Stimulated activated CD4-positive, alpha-beta T cell treated with anti-CD3 and anti-CD28 coated beads, Interleukin-2, amount 100 ng/mL, for 4 hours (primary cell): Measurements from ENCODE around the gene DISC1.
"Not testable (repeated sequence)": the region's sequence is repeated elsewhere in the genome, so short reads cannot be mapped to it uniquely, and the experiment has no call there.

ENCODE experiments used
- DNase-seq: peaks from one replicate; pipeline ENCODE4 v3.0.0-alpha.2; 2020; ENCODE audit warnings: low read depth

Gene DISC1

DNA sequence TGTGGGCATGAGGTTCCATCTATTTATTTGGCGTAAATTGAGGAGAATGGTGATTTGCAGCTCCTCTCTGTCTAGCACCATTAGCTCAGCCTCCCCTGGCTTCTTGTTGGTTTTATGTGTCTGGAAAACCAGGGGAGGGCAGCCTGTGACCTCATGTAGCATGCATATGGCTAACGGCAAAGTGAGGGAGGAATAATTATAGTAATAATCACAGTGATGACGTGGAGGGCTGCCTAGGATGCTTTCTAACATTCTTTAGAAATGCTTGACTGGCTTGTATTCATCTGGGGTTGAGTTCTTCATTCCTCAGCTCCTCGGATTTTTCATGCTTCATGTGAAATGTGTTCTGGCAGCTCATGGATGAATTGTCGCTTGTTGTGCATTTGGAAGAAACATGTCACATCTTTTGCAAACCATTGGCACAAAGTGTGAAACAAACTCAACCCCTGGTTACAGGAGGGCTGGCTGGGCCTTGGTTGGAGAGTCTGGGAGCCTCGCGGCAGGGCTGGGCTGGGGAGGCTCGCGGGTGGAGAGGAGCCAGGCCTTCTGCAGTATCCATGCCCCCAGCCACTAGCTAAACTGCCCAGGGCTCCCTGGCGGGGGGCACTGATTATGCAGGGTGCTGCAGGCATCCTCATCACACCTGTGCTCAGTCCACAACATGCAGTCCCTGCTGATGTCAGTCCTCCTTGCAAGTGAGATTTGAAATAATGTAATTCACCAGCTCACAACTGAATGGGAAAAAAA, 149.6 kb downstream of the DISC1 start:
- no peak for DNase-seq

DNA sequence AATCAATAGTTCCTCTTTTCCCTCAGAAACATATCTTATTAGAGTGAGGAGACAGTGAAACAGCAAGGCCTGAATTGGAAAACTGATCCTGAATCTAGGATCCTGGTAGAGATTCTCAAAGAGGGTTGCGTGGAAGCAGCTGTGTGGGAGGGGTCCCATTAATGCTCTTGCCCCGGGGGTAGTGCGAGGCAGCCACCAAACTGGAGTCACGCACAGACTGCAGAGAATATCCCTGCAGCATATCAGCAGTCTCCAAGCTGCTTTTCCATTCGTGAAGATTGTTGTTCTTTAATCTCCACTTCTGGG, 150.1 kb downstream of the DISC1 start:
- DNase-seq: no peak

DNA sequence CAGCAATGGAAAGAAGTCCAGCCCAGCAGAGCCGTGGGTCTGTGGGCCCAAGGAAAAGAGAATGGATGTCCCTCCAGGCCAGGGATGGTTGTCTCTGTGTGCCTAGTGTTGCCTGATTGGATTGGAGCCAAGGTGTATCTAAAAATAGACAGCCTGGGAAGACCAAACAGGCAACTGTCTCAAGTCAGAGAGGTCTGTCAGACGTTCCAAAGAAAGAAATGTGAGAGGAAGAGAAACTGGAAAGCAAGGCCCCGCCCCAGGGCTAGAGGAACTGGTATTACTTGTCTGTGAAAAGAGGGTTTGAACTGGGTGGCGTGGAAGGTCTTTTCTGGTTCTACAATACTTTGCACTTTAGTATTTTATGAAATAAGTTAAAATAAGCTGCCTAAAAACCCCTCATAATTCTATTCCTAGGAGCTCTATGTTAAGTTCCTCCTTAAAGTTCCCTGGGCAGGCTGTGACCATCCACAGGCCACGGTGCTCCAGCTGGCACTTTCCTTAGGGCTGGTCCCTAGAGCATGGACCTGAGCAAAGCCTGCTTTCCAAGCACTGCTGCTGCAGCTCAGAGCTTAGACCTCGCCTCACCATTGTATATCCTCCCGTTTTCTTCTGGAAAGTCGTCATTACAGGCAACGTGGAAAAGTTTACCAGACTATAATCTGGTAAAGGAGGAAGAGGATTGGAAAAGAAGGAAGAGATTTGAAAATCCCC, 151.6 kb downstream of the DISC1 start:
- DNase-seq: no peak

DNA sequence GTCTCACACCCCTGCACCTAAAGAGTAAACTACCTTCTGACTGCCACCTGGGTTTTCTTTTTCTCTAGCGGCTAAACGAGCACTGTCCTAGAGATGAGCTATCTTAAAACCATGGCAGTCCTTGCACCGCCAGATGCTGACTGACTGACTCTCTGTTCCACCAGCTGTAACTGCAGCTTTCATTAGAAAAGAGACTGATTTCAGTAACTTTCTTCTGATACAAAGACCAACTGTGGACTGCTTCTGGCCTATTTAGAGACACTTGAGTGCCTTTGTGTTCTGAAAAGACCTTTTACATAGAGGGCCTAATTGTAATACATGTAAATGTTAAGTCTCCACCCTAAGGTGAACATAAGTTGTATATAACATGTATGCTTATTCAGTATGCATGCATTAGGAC, 152.5 kb downstream of the DISC1 start:
- no peak for DNase-seq

DNA sequence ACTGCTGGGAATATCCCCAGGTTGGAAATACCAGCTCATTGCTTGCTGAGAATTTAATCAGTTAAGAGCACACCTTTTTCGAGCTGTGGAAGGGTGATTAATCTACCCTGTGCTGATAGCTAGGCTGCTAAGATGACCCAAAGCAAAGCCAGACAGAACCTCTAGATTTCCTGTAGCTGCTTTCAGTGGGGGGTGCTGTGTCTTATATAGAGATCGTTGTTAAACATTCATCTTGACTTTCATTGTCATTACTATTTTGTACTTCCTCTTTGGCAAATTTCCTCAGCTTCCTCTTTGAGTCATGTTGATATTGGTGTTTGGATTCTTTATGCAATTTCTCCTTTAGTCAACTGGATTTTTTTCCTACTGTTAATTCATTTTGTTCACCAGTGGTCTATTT, 155.3 kb downstream of the DISC1 start:
- no peak for DNase-seq

DNA sequence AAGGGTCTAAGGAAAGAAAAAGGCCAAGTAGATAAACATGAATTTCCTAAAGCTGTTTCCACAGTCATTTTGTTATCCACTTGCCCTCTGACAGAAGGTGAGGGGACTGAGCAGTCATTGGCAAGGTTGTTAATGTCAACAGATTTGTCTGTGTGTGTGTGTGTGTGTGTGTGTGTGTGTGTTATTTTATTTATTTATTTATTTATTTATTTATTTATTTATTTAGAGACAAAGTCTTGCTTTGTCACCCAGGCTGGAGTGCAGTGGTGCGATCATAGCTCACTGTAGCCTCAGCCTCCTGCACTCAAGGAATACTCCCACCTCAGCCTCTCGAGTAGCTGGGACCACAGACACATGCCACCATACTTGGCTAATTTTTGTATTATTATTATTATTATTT, 158.5 kb downstream of the DISC1 start:
- not testable (repeated sequence) for DNase-seq

DNA sequence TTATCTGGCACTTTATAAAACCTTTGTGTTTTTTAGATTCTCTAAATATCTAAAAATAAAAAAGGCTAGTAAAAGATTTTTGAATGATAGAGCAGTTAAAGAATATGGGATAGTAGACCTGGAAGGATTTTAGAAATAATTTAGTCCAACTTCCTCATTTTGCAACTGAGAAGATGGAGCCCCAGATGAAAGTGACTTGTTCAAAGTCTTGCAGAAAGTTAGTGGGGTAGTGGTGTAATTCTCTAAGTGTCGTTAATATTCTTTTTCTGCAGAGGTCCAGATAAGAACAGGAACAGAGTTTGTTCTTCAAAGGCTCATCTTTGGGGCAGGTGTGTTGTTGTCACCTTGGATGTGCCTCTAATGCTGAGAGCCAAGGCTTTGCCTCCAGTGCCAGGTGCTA, 159.5 kb downstream of the DISC1 start:
- no peak for DNase-seq

DNA sequence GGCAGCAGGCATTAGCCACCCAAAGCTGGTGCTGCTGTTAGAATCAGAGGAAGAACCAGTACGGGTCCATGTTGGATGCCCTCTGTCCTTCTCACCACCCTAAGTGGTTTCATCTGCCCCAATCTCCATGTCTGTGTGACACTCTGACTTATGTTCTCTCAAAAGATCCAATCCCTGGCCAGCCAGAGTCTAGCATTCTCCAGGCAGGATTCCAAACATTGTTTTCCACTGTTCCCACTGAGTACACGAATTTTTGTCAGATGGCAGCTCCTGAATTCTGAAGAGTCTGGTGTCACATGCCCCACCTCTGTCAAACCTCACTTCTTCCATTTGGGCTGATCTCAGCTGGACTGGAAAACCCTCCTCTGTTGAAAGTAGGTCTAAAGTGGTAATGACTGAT, 166.0 kb downstream of the DISC1 start:
- DNase-seq: no peak

DNA sequence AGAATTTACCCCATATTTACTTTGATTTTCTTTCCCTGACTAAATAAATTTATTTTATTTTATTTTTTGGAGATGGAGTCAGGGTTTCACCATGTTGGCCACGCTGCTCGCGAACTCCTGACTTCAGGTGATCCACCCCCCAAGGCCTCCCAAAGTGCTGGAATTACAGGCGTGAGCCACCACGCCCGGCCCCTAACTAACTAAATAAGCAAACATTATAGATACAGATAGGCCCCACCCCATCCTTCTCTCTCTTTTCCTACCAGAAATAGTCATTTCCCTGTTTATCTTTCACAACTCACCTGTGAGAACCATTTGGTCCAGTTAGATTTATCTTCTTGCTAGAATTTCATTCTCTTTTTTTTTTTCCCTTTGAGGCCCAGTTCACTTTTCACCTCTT, 167.3 kb downstream of the DISC1 start:
- no peak for DNase-seq

DNA sequence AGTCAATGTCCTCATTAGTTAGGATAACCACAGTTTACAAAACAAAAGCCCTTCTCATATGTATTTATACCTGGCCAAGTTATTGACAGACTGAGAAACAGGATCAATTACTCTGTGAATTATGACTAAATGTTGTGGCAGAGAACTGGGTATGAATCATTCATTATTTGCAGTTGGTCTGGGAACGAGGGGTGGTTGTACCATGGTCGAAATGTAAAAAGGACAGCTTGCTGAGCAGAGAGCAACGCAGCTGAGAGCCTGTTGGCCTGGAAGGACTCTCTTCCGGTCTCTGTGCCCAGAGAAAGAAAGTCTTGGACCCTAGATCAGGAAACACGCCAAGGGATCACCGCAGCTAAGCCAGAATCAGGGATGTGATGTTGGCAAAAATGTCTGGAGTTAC, 169.6 kb downstream of the DISC1 start:
- DNase-seq: no peak

DNA sequence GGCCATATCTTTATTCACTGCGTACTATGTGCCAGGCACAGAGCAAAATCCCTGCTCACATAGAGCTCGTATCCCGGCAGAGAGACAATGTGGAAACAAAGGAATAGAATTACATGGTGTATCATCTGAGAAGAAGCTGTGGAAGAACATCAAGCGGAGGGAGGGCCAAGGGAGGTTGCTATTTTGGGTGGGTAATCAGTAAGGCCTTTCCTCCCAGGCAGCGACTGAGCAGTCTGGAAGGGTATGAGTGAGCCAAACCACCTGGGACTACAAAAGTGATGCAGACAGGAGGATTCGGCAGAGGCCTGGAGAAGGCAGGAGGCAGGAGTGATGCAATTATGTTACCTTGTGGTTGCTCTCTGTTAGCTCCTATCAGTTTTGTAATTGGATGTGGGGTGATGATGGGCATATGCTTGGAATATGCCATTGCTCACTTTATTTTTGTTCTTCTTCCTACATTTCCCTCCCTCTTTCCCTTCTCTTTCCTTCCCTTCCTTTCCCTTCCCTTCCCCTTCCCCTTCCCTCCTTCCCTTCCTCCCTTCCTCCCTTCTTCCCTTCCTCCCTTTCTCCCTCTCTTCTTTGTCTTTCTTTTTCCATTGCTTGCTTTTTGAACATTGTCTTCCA, 172.9 kb downstream of the DISC1 start:
- no peak for DNase-seq

DNA sequence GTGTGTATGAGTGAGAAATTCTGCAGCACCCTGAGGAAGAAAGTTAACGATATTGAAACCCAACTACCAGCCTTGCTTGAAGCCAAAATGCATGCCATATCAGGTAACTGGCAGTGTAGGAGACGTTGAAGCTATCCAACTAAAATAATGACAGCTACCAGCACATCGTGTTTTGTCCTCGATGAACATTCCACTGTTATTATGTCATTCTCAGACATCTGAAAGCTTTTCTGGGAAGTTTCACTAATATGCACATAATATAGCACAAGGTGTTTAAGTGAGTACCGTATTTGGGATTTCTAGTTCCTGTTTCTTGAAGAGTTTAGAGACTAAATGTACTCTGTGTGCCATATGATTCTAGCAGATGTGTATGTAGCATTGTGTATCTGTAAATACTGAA, 173.5 kb downstream of the DISC1 start:
- no peak for DNase-seq

DNA sequence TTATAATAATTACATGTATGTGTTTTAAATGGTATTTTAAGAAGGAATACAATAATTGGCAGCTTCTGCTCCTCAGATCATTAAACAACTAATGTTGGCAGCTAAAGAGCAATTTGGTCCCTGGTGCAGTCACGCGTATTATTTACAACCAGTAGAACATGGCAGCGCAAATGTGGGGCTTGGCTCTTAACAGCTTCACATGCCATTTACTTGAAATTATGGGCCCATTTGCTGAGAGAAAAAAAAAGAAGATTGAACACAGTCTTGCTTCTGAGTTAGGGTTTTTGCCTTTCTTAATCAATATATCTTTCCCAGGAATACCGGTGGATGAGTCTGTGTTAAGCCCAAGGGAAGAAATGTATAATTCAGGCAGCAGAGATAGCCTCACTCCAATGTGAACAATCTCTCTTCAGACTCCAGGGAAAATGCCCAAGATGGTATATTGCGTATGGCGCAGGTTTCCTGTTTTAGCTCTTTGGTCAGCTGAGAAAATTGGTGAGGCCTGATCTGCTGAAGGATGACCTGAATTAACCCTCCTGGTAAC, 174.5 kb downstream of the DISC1 start:
- DNase-seq: no peak

DNA sequence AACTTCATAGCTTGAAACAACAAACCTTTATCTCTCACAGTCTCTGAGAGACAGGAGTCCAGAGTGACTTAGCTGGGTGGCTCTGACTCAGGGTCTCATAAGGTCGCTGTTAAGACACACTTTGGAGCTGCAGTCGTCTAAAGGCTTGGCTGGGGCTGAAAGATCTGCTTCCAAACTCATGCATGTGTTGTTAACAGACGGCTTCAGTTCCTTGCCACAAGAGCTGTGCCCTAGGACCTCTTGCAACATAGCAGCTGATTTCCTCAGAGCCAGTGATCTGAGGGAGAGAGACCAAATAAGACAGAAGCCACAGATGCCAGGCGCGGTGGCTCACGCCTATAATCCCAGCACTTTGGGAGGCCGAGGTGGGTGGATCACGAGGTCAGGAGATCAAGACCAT, 176.8 kb downstream of the DISC1 start:
- DNase-seq: no peak

DNA sequence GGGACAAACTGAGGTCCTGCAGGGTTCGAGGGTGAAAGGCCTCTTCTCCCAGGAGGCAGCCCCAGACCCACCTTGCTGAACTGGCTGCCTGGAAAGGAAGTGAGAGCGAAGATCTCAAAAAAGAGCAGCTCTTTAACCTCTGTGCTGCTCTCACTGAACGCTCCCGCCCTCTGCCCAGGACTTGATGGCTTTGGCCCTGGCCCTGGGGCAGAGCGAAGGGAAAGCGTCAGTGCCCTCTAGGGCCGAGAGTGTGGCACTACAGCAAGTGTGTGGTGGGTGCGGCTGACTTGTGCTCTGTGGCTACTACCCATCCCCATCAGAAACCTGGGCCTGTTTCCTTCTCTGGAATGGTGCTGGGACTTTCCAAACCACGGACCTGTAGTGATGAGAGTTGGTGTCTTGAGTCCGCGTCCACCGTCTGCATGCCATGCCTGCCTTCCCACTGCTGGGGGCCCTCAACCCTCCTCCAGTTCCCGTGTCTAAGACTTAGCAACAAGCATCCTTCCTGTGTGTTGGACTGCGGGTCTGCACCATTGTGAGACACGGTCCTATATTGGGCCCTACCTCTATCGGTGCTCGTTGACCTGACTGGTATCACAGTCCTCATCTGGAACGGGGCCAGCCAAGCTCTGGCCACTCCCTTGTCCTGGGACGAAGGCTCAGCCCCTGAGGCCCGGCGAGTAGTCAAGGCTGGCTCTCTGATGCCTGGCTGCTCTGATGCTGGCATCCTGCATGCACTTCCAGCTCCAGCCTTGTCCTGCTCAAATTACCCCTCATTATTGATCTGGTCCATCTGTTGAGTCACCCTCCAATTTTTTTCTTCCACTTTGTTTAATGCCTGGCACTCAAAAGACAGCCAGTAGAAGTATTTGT, 180.3 kb downstream of the DISC1 start:
- DNase-seq: no peak

DNA sequence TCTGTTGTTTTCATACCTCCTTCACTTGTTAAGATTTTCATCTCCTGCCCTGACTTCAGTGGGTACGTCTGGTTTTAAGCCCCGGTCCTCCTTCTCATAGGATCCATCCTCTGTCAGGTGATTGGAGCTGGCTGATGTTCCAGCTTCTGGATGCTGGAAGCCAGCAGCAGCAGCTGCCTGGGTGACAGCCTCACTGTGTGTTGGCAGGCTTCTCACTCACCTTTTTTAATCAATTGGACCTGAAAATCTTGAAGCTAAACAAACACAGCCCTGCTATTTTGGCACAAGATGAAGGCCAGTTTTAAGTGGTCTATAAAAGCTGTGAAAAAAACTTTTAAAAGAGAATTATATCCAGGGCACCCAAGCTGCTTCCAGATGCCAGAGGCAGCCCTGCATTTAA, 181.0 kb downstream of the DISC1 start:
- no peak for DNase-seq

DNA sequence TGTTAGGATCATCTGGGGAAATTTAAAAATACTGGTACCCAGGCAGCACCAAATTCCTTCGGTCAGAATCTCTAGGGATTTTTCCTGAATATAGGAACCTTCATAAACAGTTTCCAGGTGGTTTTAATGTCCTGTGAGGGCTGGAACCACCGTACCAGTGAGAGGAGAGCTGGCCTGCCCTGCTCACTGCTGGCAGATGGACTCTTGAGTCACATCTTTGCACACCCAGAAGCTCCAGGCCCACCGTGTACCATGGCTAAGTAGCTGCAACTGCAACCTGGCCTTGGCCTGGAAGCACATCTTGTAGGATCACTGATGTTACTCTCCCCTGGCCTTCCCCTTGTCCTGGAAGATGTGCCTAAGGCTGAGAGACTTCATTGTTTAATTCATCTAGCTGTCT, 181.5 kb downstream of the DISC1 start:
- no peak for DNase-seq

DNA sequence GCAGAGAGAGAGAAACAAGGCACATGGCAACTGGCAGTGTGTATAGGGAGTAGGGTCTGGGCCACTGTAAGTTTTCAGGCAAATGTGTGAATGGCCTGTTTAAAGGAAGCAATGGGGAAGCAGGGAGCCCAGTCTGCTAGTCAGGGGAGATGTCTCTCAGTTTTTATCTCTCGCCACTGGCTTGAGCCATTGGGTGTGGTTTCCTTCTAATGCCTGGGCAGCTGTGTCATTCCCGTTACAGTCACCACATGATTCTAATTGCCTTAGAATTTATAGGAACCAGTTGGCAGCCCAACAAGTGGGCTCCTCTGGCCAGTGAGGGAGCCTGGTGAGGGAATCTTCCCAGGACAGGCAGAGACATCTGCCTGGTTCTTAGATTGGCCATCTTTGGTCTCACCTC, 182.4 kb downstream of the DISC1 start:
- DNase-seq: no peak

DNA sequence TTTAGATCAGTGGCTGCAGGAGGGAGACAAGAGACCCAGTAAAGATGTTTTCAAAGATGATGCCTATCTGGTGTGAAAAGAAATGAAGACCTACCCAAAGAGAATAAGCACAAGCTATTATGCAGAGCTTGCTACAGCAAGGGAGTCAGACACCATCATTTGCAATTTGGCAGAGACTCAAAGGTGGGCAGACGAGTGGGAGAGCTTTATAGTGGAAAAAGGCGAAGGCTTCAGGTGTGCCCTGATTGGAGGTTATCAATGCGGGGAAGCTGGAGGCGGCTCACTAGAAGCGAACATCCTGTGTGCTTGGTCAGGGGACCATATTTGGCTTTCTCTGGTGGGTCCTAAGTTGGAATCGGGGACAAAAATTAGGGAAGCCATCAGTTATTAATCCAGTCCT, 183.8 kb downstream of the DISC1 start:
- no peak for DNase-seq

DNA sequence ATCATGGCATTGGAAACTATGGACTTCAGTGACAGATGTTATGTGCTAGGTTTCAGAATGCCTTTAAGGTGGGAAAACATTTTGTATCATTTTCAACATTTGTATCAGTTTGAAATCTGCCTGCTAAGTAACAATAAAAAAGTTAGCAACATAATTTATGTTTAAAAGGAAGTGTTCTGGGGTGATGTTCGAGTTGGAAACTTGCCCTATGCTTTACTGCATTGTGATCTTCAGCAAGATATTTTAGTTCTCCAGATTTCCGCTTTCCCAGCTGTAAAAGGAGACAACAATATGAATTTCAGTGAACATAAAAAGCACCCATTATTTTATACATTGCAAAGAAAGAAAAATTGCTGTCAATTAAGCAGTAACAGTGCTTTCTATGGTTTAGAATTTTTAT, 187.4 kb downstream of the DISC1 start:
- no peak for DNase-seq

DNA sequence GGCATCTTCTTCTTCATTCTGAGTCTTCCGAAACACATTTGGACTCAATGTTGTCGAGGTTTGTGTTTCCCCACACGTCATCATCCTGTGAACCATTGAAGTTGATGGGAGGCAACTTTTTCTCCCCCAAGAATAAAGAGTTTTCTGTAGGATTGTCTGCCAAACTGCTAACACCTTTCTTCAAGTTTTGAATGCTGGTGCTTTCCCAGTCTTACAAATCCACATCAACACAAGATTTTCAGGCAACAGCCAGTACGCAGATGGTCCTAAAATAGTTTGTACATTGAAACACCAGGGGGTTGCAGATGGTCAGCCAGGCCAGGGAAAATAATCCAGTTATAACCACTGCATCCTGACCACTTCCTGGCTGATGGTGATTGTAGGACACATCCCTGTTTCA, 187.9 kb downstream of the DISC1 start:
- DNase-seq: no peak

DNA sequence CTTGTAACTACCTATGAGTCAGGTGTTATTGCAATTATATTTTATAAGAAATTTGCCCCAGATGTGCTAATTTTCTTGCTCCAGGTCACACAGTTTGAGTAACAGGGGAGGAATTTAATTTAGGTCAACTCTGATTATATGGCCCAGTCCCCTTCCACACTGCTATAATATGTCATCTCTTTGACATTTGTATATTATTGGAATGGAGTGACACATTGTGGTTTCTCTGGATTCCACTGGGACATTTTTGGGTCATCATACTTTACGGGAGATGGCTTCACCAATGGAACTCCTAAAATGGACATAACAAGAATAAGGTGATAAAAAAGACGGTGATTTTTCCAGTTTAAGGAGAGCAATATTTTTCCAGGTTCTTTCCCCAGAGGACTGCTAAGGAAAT, 191.2 kb downstream of the DISC1 start:
- no peak for DNase-seq
